NCI-H748 treated with DMSO at 0.1 percent for 48 hours (cell line): Measurements from ENCODE around the gene GAN.

Experiments used
- DNase-seq: peaks from one replicate; lab custom pipeline; 2025; lab: John Stamatoyannopoulos, UW

The GAN gene

DNA sequence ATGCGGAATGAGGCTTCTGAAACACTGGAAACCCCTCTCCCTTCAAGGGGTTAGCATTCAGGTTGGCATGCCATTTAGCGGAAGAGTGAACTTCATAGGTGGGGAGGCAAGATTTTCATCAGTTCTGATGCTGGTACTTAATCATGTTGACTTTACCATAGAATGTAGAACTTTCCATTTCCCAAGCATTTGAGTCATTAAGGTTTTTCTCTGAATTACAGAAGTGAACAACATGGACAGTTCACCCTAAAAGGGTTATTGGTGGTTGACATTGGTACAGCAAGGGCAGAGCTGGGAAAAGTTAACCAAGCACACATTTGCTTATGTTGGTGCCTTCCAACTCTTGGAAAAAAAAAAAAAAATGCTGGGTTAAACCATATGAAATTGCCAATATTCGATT lies 39.1 kb downstream of the GAN start:
- DNase-seq: no peak

DNA sequence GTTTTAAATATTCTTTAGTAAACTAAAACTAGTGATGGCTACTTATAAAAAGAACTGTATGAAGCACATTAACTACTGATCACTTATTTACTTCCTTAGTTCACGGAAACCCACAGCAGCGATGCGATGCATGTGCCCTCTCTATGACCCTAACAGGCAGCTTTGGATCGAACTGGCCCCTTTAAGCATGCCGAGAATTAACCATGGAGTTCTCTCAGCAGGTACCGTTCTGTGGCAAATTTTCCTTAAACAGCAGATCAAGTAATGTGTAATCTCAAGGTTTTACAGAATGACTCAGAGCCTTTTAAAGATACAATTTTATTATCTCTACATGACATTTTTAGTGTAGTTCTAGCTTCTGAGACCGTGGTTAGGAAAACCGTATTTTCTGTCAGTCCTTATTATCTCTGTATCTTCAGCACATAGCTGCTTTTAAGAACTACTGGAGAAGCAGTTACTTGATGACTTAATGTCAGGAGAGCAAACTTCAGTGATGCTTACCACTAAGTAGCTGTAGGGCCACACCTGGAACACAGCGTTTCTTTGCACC lies 43.0 kb downstream of the GAN start:
- no peak for DNase-seq

GRCh38 chr16:81358860-81359259 lies 44.1 kb downstream of the GAN start:
- DNase-seq: no peak

DNA sequence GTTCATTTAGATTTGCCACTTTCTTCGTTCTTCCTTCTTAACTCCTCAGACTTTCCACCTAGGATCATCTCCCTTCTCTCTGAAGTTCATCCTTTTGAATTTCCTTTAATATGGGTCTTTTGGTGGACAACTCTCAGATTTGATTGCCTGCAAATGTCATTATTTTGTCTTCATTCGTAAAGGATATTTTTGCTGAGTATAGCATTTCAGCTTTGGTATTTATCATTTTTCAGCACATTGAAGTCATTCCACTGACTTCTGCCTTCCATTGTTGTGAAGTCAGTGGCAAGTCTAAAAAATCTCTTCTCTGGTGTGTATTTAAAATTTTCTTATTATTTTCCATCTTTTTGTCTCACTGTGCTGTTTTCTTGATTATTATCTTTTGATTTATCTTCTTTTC lies 45.4 kb downstream of the GAN start:
- no peak for DNase-seq

- DNase-seq: no peak
Measured at GRCh38 chr16:81365731-81366130, 51.0 kb downstream of the GAN start.

GRCh38 chr16:81366316-81366932 lies 51.7 kb downstream of the GAN start:
- DNase-seq: peak; percentile 43

GRCh38 chr16:81367821-81368220 lies 53.1 kb downstream of the GAN start:
- DNase-seq: no peak

DNA sequence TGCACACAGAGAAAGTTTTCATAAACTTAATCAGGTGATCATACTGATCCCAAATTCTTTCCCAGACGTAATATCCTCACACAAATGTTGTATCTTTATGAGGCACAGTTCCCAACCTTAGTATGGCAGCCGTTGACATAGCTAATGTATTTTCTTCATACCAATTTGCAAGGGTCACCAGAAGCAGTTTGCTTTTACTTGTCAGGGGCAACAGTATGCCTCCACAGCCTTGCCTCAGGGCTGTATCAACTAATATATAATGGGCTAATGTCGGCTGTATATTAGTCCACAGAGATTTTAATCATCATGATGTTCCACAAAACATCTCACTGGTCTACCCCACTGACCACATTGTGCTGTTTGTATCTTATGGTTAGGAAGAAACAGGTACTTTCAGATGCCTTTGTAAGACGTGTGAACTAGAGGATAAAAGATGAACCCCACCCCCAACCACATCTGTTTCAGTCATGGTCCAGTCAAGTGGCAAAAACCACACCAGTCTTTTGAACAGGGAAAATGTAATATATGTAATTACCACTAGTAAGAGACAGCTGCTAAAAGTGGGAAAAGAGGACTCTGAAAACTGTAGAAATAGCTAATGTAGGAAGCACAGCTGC lies 55.2 kb downstream of the GAN start:
- no peak for DNase-seq

DNA sequence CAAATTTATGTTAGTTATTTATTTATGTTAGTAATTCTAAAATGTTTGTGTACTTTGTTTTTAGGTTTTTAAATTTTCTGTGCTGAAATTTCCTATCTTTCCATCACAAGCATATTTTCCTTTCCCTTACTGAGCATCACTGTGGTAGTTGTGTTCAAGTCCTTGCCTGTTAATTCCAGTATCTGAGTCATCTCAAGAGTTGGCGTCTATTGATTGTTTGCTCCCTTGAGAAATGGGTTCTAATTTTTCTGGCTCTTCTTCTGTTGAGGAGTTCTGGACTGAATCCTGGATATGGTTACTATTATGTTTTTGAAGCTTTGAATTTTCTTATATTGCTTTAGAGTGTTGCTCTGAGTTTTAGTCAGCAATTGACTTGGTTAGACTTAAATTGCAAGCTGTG lies 56.3 kb downstream of the GAN start:
- DNase-seq: no peak

- no peak for DNase-seq
Measured at GRCh38 chr16:81374550-81374949, 59.8 kb downstream of the GAN start.

GRCh38 chr16:81376880-81377279 lies 62.1 kb downstream of the GAN start:
- no peak for DNase-seq

- no peak for DNase-seq
Measured at GRCh38 chr16:81378049-81378448, 63.3 kb downstream of the GAN start.

DNA sequence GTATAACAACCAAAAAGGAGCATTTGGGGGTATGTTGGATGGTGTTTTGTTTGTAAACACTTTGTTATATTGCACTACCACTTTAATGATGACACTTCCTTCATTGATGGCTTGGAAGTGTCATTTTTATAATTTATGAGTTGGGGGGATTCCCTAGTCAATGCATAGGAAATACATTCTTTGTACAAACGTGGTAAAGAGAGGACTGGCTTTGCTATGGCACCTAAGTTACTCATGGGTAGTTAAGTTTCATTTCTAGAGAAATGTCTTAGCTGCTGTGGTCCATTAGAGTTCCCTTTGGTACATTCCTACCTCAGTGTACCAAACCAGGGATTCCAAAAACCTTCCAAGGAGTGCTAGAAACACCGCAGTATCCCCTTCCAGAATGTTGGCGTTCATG lies 66.2 kb downstream of the GAN start:
- no peak for DNase-seq

- no peak for DNase-seq
Measured at GRCh38 chr16:81384006-81384405, 69.2 kb downstream of the GAN start.

GRCh38 chr16:81385031-81385756 lies 70.4 kb downstream of the GAN start:
- DNase-seq: no peak

- DNase-seq: no peak
Measured at GRCh38 chr16:81388357-81388756, 73.6 kb downstream of the GAN start.

- DNase-seq: no peak
Measured at GRCh38 chr16:81390840-81391239, 76.1 kb downstream of the GAN start.

DNA sequence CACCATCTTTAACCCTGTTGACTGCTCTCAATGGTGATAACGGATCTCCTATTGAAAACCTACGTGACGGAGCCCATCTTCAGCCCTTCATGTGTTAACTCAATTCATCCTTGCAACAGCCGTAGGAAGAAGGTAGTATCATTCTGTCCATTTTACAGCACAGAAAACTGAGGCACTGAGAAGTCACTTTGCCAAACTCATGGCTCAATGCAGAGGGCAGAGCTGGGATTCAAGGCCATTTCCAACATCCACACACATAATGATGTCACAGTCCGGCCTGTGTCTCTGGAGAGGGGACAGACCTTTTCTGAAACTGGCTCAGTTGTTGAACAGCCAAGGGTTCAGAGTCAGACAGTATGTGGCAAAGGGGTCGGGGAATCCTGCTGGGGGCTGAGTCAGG lies 77.2 kb downstream of the GAN start:
- DNase-seq: no peak

DNA sequence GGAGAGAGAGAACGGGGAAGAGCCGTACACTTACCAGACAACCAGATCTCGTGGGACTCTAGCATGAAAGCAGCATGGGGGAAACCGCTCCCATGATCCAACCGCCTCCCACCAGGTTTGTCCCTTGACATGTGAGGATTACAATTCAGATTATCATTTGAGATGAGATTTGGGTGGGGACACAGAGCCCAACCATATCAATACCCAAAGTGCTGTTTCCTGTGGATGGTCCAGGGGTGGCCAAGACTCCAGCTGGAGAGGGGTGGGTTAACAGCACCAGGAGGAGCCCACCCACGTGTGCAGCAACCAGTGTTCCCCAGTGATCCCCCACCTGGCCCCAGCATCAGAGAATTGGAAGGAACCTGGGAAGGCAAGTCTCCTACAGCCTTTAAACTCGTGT lies 79.7 kb downstream of the GAN start:
- no peak for DNase-seq

DNA sequence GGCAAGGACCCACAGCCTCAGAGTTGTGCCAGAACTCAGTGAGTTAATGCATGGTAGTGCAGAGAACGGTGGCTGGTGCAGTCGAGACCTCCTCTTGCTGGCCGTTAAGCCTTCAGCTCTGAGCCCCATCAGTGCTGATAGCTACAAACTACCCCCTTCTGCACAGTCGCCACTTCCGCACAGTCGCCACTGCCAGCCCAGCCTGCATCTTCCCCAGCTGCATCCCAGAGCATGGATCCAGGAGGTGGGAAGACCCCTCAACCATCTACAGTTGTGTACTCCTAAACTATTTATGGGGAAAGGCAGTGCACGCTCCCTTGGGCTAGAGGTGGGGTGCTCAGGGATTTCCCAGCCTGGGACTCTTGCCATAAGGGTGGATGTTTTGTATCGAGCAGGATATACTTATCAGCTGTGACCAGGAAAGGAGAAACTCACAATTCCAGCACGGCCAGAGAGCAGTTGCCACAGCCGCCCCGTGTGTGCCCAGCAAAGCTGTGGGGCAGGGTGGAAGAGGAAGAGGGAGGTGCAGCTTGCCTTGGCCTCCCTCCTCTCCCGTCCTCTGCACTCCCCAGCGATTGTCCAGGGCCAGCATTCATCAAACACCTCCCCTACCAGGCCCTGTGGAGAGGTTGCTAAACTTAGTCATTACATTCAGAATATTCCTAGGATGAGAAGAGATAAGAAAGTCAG lies 80.3 kb downstream of the GAN start:
- DNase-seq: no peak

DNA sequence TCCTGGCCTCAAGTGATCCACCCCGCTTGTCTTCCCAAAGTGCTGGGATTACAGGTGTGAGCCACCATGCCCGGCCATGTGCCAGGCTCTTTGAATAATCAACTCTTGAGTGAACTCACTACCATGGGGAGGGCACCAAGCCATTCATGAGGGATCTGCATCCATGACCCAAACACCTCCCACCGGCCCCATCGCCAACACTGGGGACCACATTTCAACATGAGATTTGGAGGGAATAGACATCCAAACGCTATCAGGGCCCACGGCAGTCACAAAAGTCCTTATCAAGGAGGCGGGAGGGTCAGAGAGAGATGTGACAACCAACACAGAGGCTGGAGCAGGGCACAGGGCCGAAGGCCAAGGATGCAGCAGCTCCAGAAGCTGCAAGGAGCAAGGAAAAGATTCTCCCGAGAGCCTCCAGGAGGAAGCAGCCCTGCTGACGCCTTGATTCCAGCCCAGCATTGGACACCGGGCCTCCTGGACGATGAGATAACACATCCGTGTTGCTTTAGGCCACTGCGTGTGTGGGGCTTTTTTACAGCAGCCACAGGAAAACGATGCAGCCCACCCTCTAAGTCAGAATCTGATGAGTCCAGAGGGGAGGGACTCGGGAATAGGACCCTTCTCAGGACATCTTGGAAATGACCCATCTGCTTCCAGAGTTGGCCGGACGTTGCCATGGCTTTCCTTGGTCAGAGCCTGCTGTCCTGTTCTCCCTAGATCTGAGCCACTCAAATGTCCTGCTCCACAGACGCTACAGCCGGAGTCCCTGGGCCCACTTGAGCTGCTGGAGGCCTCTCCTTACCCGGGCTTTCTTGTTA lies 82.5 kb downstream of the GAN start:
- no peak for DNase-seq
